ENCODE data around the gene MAP4K3. TPM values are rescaled to one million over a fixed set of nuclear protein-coding genes. Genes with fewer than 3 reads are reported as not detected.

MAP4K3 gene
- total RNA-seq, 1 donor from 2014 or later, result 40.7 TPM

DNA sequence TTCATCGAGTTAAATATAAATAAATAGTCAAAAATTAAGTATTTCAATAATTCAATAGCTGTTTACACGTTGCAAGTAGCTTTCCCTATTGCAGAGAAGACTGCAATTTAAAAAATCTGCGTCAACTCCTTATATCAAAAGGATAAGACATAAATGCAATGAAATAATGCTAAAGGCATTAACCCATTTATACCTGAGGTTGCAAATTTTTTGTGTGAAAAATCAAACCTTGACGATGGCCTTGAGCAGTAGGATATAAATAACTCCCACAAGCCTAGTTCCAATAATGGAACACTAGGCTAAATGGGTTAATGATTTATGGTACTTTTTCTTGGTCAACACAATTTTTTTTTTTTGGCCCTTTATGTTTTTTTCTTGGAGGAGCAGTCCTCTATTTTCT, 116.9 kb downstream of the MAP4K3 start:
- DNase-seq (ENCODE audit: extremely low read depth, low read depth, low spot score), result no peak

DNA sequence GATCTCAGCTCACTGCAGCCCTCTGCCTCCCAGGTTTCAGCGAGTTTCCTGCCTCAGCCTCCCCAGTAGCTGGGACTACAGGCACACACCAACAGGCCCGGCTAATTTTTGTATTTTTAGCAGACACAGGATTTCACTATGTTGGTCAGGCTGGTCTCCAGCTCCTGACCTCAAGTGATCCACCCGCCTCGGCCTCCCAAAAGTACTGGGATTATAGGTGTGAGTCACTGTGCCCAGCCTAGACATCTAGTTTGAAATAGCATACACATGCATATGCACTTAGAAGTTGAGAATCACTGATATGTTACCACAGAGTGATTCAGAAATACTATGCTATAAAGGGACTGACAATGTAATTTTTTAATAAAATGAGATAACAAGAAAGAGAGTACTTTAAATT, 123.5 kb downstream of the MAP4K3 start:
- no peak for DNase-seq (ENCODE audit: extremely low read depth, low read depth, low spot score)

DNA sequence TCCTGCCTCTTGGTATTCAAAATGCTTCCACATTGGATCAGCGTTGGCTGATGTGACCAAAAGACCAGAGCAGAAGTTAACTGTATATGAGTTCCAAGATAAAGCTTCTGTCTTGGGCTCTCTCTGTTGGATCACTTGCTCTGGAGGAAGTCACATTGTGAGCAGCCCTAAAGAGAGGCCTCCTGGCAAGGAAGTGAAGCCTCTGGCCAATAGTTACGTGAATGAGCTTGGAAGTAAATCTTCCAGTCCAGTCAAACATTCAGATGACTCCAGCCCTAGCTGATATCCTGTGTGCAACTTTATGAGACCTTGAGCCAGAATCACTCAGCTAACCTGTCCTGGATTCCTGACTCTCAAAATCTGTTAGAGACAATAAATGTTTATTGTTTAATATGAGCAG, 125.6 kb downstream of the MAP4K3 start:
- no peak for DNase-seq (ENCODE audit: extremely low read depth, low read depth, low spot score)

DNA sequence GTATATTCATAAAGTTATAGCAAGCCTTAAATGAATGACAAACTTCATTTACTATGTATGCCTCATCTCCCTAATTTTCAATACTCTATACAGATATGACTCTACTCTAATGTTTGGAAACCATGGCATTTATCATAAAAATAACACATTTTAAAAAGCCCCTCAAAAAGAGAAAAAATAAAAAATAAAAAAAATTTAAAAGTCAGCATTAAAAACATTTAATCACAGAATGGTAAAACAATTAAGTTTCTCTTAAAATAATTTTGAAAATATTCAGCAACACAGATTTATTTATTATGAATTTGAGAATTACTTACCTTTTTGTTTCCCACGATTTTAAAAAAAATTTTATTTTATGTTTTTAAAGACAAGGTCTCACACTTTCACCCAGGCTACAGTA, 128.3 kb downstream of the MAP4K3 start:
- no peak for DNase-seq (ENCODE audit: extremely low read depth, low read depth, low spot score)

DNA sequence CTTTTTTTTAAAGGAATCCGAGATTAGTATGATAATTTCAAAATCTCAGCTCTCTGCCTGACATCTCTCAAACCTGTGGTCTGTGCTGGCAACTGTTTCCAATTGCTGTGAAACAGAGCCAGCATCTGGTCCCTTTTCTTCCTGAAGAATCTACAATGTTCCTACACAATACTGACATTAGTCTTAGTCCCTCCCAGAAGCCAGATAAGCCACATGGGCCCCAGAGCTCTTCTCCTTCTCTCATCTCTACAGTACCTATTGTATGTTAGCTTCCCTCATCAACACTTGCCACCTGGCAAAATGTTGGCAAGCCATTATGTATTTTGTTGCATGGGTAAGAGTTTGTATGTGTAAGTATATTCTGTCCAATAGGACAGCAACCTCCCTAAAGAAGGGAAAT, 130.5 kb downstream of the MAP4K3 start:
- no peak for DNase-seq (ENCODE audit: extremely low read depth, low read depth, low spot score)

DNA sequence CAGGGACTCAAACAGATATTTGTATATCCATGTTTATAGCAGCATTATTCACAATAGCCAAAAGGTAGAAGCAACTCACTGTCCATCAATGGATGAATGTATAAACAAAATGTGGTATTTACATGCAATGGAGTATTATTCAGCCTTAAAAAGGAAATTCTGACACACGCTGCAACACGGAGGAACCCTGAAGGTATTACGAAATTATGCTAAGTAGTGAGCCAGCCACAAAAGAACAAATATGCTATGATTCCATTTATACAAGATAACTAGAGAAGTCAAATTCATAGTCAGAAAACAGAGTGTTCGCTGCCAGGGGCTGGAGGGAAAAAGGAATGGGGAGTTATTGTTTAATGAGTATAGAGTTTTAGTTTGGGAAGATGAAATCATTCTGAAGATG, 132.4 kb downstream of the MAP4K3 start:
- DNase-seq (ENCODE audit: extremely low read depth, low read depth, low spot score), result no peak

DNA sequence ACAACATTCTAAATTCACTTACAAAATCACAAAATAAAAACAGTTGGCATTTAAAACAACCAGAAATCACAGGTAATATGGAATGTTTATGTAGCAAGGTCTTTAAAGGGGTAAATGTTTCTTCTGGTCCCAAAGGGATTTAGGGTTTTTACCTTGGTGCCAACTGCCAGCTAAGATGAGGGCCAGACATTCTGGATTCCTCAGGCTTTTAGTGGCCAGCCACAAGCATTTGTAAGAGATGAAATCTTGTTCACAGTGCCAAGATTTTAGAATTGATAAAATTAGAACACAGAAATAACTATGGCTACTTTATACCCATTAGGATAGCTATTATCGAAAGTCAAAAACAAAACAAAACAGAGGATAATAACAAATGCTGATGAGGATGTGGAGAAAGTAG, 132.9 kb downstream of the MAP4K3 start:
- no peak for DNase-seq (ENCODE audit: extremely low read depth, low read depth, low spot score)

DNA sequence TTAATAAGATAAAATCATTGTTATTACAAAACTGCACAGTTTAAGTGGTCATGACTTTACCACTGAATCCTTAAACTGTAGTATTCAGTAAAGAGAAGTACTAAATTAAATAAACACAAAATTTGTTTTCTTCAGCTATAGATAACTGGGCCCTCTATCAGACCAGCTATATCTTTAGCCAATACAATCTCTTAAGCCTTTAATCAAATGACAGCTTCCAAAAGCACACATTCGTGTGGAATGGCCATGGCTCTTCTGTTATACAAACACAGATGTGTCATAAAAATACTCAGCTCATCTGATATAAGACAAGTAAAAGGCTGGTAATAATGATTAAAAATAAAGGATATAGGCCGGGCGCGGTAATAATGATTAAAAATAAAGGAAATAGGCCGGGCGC, 135.7 kb downstream of the MAP4K3 start:
- no peak for DNase-seq (ENCODE audit: extremely low read depth, low read depth, low spot score)

DNA sequence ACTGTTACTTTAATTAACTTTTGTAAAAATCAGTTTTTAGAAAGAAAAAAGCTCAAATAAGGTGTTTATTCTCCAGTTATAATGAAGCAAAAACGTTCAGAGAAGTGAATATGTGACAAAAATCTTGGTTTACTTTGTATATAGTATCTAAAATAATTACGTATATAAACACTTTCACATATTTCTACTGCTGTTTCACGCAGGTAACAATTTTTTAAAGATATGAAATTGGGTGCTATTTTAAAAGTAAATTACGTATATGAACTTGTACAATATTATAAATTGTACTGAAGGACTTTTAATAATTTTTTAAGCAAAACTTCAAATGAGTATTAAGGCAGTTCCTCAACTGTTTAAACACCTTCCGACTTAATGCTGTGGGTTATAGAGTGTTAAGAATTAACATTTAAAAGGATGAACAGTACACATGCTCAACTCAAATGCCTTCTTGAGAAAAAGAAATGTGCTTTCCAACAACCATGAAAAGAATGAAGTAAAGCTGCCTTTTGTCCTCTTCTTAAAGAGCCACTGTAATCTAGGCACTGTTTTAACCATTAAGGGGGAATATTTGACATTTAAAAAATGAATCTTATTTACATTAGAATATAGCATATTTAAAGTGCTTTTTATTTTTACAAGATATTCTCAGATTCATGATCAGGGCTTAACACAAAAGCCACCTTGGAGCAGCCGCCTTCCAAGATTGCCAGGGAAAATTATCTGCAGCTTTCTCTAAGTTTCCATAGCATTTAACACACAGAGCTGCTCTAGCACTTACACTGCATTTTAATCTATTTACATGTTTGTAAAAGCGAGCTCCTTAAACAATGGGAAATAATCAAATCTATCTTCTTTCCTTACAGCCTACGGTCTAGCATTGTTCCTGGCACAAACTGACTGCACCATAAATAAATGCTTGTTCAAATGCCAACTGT, 136.8 kb downstream of the MAP4K3 start:
- DNase-seq (ENCODE audit: extremely low read depth, low read depth, low spot score), result no peak

DNA sequence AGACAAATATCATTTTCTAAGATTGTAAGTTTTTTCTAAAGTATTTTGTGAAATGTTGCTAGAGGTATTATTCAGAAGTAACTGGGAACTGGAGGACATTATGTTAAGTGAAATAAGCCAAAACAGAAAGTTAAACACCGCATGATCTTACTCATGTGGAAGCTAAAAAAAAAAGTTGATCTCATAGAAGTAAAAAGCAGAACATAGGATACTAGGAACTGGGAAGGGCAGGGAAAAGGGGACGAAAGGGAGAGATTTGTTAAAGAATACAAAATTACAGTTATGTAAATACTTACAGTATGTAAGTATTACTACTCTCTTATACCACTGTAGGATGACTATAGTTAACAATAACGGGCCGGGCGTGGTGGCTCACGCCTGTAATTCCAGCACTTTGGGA, 146.7 kb downstream of the MAP4K3 start:
- DNase-seq (ENCODE audit: extremely low read depth, low read depth, low spot score), result no peak

DNA sequence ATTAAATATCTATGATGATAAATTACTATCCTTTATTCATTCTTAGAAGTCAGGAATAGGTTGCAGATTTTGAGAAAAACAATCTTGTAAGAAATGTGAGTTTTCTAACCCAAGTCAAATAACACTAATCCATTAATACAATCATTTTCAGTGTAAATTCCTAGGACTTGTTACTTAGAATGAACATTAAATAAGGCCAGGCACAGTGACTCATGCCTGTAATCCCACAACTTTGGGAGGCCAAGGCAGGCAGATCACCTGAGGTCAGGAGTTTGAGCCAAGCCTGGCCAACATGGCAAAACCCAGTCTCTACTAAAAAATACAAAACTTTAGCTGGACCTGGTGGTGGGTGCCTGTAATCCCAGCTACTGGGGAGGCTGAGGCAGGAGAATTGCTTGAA, 147.5 kb downstream of the MAP4K3 start:
- DNase-seq (ENCODE audit: extremely low read depth, low read depth, low spot score), result no peak

DNA sequence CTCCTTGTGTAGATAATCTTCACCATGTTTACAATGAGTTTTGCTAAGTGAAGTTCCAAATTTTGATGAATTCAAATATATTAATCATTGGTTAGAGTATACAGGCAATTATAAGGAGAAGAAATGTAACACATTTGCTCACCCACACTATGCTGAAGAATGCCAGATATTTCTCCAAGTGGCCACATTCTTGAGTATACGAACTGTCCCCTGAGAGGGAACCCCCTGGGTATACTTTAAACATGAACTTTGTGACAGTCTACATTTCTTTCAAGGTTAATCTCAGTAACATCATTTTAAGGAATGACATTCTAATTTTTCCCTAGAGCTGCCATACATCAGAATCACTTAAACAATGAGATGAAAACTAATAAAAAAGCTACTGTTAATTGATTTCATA, 153.5 kb downstream of the MAP4K3 start:
- DNase-seq (ENCODE audit: extremely low read depth, low read depth, low spot score), result no peak

DNA sequence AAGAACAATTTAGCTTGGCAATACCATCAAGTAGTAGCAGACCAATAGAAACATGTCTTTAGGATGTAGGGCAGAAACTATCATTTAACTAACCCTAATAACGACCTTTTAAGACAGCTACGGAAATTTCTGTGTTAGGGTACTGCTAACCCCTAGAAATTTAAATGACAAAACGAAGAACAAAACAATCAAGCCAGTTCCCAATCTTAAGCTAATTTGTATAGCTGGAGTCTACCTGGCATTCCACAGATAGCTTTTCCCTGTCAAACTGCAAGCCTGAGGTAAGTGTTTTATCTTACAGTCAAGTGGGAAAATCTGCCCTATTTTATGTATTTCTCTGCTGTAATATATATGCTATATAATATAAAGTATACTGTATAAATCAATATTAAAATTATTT, 155.7 kb downstream of the MAP4K3 start:
- DNase-seq (ENCODE audit: extremely low read depth, low read depth, low spot score), result no peak

DNA sequence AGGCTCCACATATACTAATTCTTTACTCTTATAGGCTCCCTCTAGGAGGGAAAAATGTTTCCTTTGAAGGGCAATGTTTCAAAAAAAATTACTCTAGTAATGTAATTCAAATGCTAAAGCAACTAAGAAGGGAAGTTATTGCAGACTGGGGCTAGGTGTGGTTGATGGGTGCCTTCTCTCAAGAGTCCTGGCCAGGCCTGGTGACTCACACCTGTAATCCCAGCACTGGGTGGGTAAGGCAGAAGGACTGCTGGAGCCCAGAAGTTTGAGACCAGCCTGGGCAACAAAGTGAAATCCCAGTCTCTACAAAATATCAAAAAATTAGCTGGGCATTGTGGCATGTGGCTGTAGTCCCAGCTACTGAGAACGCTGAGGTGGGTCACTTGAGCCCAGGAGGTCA, 162.1 kb downstream of the MAP4K3 start:
- DNase-seq (ENCODE audit: extremely low read depth, low read depth, low spot score), result no peak

DNA sequence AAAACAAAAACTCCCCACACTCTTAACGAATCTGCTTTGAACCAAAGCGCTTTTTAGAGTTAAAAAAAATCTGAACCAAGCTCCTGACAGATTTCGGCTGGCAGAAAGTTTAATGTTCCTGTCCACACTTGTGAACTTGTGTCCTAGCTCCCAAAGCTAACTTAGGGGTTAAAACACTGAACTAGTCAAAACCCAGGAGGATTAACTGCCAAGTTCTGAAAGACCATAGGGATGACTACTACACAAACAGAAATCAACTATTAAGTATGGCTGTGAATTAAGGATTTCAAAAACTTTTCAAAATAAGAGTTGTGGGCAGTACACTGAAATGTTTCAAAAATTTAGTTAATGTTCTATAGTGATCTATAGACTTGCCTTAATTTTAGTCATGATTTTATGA, 167.1 kb downstream of the MAP4K3 start:
- no peak for DNase-seq (ENCODE audit: extremely low read depth, low read depth, low spot score)

DNA sequence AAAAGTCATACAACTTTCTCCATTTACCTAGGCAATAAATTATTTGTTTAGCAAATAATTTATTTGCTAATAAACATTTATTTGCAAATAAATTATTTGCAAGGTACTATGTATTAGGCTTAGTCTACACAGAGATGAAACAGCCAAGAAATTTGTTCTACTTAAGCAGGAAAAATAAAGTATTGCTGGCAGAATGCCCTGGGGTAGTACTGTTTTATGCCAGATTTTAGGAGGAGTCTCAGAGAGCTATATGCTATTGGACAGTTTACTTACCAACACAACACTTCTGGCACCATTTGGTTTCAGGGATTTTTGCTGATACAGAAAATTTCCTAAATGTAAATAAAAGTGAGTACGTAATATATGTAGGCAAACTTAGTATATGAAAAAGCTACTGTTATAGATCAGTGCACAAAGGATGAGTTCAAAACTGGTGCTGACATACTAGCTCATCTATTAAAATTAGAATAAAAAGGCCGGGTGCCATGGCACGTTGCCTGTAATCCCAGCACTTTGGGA, 170.1 kb downstream of the MAP4K3 start:
- no peak for DNase-seq (ENCODE audit: extremely low read depth, low read depth, low spot score)

DNA sequence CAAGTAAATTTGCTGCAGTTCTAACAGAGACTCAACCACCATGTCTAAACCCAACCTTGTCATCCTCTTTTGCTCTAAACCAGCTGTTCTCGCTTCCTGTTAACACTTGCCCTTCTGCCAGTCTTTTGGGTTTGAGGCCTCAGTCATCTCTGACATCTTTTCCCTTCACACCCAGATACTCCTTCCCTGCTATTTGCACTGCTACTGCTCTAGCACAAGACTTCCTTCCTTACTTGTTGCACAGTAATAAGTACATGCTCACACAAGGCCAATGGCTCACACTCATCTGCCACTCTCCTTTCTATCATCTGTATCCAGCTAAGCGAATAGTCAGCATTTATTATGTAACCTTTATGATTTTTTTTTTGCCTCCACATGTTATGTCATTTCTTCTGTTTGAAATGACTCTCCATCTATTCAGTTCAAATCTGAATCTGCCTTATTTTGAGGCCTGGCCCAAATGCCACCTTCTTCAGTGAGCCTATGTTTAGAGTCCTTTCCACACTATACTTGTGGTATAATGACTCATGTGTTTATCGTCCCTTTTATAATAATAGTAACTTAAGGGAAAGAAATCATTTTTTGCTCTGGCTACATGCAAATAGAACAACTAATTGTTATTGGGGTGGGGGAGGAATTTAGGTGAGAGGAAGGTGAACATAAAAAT, 170.8 kb downstream of the MAP4K3 start:
- DNase-seq (ENCODE audit: extremely low read depth, low read depth, low spot score), result no peak

DNA sequence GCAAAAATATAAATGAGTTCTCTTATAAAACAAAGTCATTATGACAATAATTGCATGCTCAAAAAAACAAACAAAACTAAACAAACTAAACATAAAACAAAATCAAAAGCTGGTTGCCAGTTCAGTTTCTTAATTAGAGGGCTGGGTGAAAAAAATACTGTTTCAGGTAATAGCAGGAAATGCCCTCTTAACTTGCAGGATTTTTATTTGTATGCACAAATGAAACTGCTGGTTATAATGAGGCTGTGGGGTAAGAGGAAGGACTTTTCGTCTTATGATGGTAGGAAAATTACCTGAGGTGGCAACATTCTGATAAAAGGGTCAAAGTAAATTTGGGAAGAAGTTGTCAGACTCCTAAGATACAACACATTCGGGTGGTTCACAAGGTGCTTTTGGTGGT, 171.8 kb downstream of the MAP4K3 start:
- no peak for DNase-seq (ENCODE audit: extremely low read depth, low read depth, low spot score)

DNA sequence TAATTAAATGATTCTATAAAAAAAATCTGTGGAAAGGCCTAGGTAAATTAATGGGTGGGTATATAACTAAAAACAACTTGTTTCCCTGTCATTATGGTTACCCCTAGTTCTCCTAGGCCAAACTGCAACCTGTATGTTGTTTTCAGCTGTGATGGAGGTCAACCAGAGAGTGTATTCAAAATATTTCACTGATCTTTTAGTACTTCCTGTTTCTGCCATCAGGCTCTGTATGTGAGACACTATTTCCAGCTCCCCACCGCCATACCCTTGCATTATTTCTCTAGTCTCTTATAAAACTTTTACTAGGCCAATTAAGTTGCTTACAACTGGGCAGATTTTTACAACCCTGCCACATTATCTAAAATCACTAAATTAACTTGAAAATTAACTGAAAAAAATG, 172.4 kb downstream of the MAP4K3 start:
- DNase-seq (ENCODE audit: extremely low read depth, low read depth, low spot score), result no peak

DNA sequence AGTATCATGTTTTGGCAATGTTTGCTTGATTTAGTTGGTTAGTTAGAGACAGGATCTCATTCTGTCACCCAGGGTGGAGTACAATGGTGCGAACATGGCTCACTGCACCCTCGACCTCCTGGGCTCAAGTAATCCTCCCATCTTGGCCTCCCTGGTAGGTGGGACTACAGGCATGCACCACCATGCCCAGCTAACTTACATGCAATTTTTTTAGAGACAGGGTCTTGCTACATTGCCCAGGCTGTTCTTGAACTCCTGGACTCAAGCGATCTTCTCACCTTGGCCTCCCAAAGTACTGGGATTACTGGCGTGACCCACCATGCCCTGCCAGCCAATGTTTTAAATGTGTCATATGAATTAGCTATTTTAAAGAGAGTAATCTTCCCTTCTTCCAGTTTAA, 177.0 kb downstream of the MAP4K3 start:
- no peak for DNase-seq (ENCODE audit: extremely low read depth, low read depth, low spot score)

DNA sequence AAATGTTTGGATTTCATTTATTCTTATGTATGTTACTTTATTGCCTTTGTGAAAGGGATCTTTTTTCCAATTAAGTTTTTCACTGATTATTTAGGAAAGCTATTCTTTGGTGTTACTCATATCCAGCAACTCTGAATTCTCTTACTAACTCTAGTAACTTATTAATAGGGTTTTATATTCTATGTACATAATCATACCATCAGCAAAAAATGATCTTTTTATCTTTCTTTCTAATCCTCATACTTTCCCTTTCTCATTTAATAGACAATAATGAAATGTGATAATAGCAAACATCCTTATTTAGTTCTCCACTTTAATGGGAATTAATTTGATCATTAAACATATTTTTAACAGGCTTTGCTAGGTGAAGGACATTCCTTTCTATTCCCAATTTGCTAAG, 181.0 kb downstream of the MAP4K3 start:
- DNase-seq (ENCODE audit: extremely low read depth, low read depth, low spot score), result no peak

DNA sequence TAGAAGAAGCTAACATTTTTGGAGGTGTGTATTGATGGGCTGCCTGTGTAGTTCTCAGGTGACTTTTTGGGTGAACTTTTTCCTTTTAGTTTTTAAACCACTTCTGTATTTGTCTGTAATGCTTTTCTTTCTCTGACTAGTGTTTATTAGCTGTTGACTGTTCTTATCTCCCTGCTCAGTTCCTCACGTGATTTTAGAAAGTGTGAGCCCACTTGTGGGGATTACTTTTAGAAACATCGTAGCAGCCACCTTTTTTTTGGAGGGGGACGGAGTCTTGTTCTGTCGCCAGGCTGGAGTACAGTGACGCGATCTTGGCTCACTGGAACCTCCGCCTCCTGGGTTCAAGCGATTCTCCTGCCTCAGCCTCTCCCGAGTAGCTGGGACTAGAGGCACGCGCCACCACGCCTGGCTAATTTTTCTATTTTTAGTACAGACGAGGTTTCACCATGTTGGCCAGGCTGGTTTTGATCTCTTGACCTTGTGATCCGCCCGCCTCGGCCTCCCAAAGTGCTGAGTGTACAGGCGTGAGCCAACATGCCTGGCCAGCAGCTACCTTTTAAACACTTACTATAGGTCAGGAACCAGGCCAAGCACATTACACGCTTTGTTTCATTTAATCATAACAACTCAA, 184.1 kb downstream of the MAP4K3 start:
- no peak for DNase-seq (ENCODE audit: extremely low read depth, low read depth, low spot score)

Measured in glomerular endothelial cell (primary cell).